NT2/D1 (cell line): ENCODE measurements around the gene VPS37C.

ENCODE experiments used
- SUZ12 ChIP-seq: IDR thresholded peaks from 2 replicates; pipeline ENCODE4 v1.6.1; 2011; ENCODE audit not compliant: insufficient read length, insufficient read depth; ENCODE audit errors: extremely low read depth
- YY1 ChIP-seq: IDR thresholded peaks from 2 replicates; pipeline ENCODE4 v1.6.1; 2011; ENCODE audit not compliant: insufficient read length, insufficient read depth
- ZNF274 ChIP-seq: IDR thresholded peaks from 2 replicates; pipeline ENCODE4 v1.6.1; 2011; ENCODE audit warnings: mild to moderate bottlenecking, low read depth, low read length

DNA sequence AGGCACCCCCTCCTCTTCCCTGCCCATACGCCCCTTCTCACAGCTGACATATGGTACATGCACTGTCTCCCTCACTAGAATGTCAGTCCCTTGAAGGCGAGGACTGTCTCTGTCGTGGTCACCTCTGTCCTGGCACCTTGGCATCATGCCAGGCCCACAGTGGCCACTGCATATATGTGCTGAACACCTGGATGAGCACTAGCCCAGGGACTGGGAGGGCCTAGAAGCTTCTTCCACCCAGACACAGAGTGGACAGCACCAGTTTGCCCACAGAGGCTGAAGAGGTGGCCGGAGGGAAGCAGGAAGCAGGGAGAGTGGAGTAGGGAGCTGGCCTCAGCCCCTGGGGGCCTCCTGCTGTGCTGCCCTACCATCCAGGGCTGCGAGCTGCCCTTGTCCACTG lies 28.6 kb downstream of the VPS37C start:
- TF ChIP-seq ZNF274 (no peak), YY1 (no peak), SUZ12 (no peak)
